Hepatocyte (in vitro differentiated cells): ENCODE measurements around the gene CEACAM6. TPM values are rescaled to one million over a fixed set of nuclear protein-coding genes. Genes with fewer than 3 reads are reported as not detected.

ENCODE experiments used
- DNase-seq: peaks from one replicate; pipeline ENCODE4 v3.0.0-alpha.2; 2016; ENCODE audit warnings: low spot score
- H2AFZ ChIP-seq: fragments of 200-600 bp; sonication (generic); 2 replicates; pipeline ENCODE4 v1.6.0; 2016; ENCODE audit warnings: antibody characterized with exemption, mild to moderate bottlenecking
- H3K27ac ChIP-seq: fragments of 200-600 bp; sonication (generic); 2 replicates; pipeline ENCODE4 v1.5.1; 2016; ENCODE audit warnings: mild to moderate bottlenecking
- H3K27me3 ChIP-seq: fragments of 200-600 bp; sonication (generic); 2 replicates; pipeline ENCODE4 v1.6.1; 2016
- H3K36me3 ChIP-seq: fragments of 200-600 bp; sonication (generic); replicated peaks from 2 replicates; pipeline ENCODE4 v1.5.1; 2016; ENCODE audit warnings: low read depth; ENCODE audit not compliant: insufficient read depth
- H3K4me1 ChIP-seq: fragments of 200-600 bp; sonication (generic); 2 replicates; pipeline ENCODE4 v1.5.1; 2016; ENCODE audit warnings: mild to moderate bottlenecking, moderate library complexity; ENCODE audit not compliant: insufficient read depth
- H3K4me2 ChIP-seq: fragments of 200-600 bp; sonication (generic); 2 replicates; pipeline ENCODE4 v1.6.0; 2016
- H3K4me3 ChIP-seq: fragments of 200-600 bp; sonication (generic); 2 replicates; pipeline ENCODE4 v1.5.1; 2016; ENCODE audit warnings: mild to moderate bottlenecking
- H3K79me2 ChIP-seq: fragments of 200-600 bp; sonication (generic); 2 replicates; pipeline ENCODE4 v1.6.0; 2017; ENCODE audit warnings: mild to moderate bottlenecking
- H3K9me2 ChIP-seq: fragments of 200-600 bp; sonication (generic); replicated peaks from 2 replicates; pipeline ENCODE4 v1.6.0; 2017; ENCODE audit warnings: mild to moderate bottlenecking; ENCODE audit not compliant: insufficient read depth
- H3K9me3 ChIP-seq: fragments of 200-600 bp; sonication (generic); 2 replicates; pipeline ENCODE4 v1.5.1; 2016; ENCODE audit warnings: low read depth, mild to moderate bottlenecking
- H4K20me1 ChIP-seq: fragments of 200-600 bp; sonication (generic); 2 replicates; pipeline ENCODE4 v1.6.0; 2016; ENCODE audit warnings: mild to moderate bottlenecking; ENCODE audit not compliant: insufficient read depth, poor library complexity, severe bottlenecking
- EZH2 ChIP-seq: fragments of 200-600 bp; sonication (generic); IDR thresholded peaks from 2 replicates; pipeline ENCODE4 v1.6.1; 2016; ENCODE audit warnings: antibody characterized with exemption, mild to moderate bottlenecking, borderline replicate concordance
- EZH2phosphoT487 ChIP-seq: fragments of 200-600 bp; sonication (generic); IDR thresholded peaks from one replicate; pipeline ENCODE4 v1.6.1; 2018; ENCODE audit warnings: antibody characterized with exemption, mild to moderate bottlenecking, low read depth, moderate library complexity; ENCODE audit not compliant: unreplicated experiment, severe bottlenecking
- WGBS: methylation state at CpG from one replicate; pipeline ENCODE4 v1.1.6; 2016; ENCODE audit warnings: low lambda C conversion rate; ENCODE audit errors: missing lambda C conversion rate; 5-methylcytosine and 5-hydroxymethylcytosine counted together
- polyA plus RNA-seq: library from polyadenylated mRNA; unstranded; fragments of >200 nt; fragmentation: Nextera tagmentation; extraction: Ambion mirVana; gene quantifications from 2 replicates; pipeline ENCODE4 v1.2.1, GENCODE V29; 2016
- total RNA-seq: library from RNA; depleted of rRNA; stranded (reverse); fragments of >200 nt; gene quantifications from 2 replicates; pipeline ENCODE4 v1.2.3, GENCODE V29; 2014
- TF ChIP-seq, protein P1 (sequence below): fragments of 200-600 bp; sonication (generic); IDR thresholded peaks from 2 replicates; pipeline ENCODE4 v1.5.1; 2016; ENCODE audit warnings: antibody characterized with exemption, mild to moderate bottlenecking; ENCODE audit not compliant: poor library complexity

Gene CEACAM6
- total and polyA plus RNA-seq, 2 experiments from 2014 or later, result 4.5 to 7.9 TPM

DNA sequence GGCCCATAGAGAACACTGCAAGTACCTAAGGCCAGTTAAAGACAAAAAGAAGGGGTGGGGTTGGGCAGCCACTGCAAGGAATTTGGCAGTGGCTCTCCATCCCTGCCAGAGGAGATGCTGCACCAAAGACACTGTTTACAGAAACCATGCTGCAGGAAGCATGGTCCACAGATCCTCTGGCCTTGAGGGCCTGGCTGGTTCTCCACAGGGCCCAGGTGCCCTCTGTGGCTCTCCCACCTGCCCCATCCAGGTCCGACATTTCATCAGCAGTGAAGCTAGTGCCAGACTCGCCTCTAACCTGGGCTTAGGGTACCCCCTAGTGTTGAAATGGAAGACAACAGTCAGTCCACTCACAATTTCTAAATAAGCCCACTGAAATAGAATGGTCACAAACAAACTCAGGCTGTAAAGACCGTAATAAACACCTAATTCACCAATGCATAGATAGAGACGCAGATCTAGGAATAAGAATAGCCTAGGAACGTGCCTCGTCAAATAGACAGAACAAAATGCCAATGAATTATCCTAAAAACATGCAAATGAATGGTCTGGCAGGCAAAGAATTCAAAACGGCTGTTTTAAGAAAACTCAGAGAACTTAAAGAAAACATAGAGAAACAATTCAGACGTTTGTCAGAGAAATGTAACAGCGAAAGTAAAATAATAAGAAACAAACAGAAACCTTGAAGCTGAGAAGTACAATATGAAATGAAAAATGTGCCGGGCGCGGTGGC, 65.8 kb downstream of the CEACAM6 start:
- H3K4me3 ChIP-seq, result no peak overlapping the region
- H2AFZ ChIP-seq, result no peak overlapping the region
- peak; percentile 37 for DNase-seq
- TF ChIP-seq EZH2, result no peak
- TF ChIP-seq, protein P1, sequence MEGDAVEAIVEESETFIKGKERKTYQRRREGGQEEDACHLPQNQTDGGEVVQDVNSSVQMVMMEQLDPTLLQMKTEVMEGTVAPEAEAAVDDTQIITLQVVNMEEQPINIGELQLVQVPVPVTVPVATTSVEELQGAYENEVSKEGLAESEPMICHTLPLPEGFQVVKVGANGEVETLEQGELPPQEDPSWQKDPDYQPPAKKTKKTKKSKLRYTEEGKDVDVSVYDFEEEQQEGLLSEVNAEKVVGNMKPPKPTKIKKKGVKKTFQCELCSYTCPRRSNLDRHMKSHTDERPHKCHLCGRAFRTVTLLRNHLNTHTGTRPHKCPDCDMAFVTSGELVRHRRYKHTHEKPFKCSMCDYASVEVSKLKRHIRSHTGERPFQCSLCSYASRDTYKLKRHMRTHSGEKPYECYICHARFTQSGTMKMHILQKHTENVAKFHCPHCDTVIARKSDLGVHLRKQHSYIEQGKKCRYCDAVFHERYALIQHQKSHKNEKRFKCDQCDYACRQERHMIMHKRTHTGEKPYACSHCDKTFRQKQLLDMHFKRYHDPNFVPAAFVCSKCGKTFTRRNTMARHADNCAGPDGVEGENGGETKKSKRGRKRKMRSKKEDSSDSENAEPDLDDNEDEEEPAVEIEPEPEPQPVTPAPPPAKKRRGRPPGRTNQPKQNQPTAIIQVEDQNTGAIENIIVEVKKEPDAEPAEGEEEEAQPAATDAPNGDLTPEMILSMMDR, result peak; percentile 43
- TF ChIP-seq EZH2phosphoT487, result no peak
- no peaks in the 10 kb centered on the region for H3K36me3 ChIP-seq
- no peaks in the 10 kb centered on the region for H3K4me1 ChIP-seq
- 48% methylated on average over 12 of the region's 12 CpGs for WGBS
- no peaks in the 10 kb centered on the region for H3K27me3 ChIP-seq
- H3K9me2 ChIP-seq, result no peaks in the 10 kb centered on the region
- no peak overlapping the region for H3K4me2 ChIP-seq
- no peaks in the 10 kb centered on the region for H3K79me2 ChIP-seq
- no peaks in the 10 kb centered on the region for H3K9me3 ChIP-seq
- H3K27ac ChIP-seq, result no peak overlapping the region
- H4K20me1 ChIP-seq, result no peaks in the 10 kb centered on the region

Other genes starting within 250 kb of the CEACAM6 start
- gene CEACAM21, start 179.4 kb upstream of the CEACAM6 start, total RNA-seq, result 0.33 TPM in 1 of 2 replicates, not detected in the other
- not detected in 2 replicates for gene CEACAM21, start 179.4 kb upstream of the CEACAM6 start, polyA plus RNA-seq
- gene CEACAM4, start 128.5 kb upstream of the CEACAM6 start, total RNA-seq, result not detected in 2 replicates
- gene CEACAM4, start 128.5 kb upstream of the CEACAM6 start, polyA plus RNA-seq, result not detected in 2 replicates
- gene CEACAM7, start 67.3 kb upstream of the CEACAM6 start, total RNA-seq, result 2.7 and 6.3 TPM in 2 replicates
- not detected in 2 replicates for gene CEACAM7, start 67.3 kb upstream of the CEACAM6 start, polyA plus RNA-seq
- gene CEACAM5, start 46.9 kb upstream of the CEACAM6 start, total RNA-seq, result 2.7 and 11.5 TPM in 2 replicates
- gene CEACAM5, start 46.9 kb upstream of the CEACAM6 start, polyA plus RNA-seq, result 0.96 and 1.5 TPM in 2 replicates
- gene CEACAM3, start 41.1 kb downstream of the CEACAM6 start, total RNA-seq, result not detected in 2 replicates
- gene CEACAM3, start 41.1 kb downstream of the CEACAM6 start, polyA plus RNA-seq, result not detected in 2 replicates
- gene LYPD4, start 89.2 kb downstream of the CEACAM6 start, total RNA-seq, result not detected in 2 replicates
- not detected in 2 replicates for gene LYPD4, start 89.2 kb downstream of the CEACAM6 start, polyA plus RNA-seq
- not detected in 2 replicates for gene DMRTC2, start 89.5 kb downstream of the CEACAM6 start, total RNA-seq
- not detected in 2 replicates for gene DMRTC2, start 89.5 kb downstream of the CEACAM6 start, polyA plus RNA-seq
- 740 and 840 TPM in 2 replicates for gene RPS19, start 104.7 kb downstream of the CEACAM6 start, total RNA-seq
- 1,425 and 1,529 TPM in 2 replicates for gene RPS19, start 104.7 kb downstream of the CEACAM6 start, polyA plus RNA-seq
- gene CD79A, start 121.7 kb downstream of the CEACAM6 start, total RNA-seq, result 0.37 TPM in 1 of 2 replicates, not detected in the other
- gene CD79A, start 121.7 kb downstream of the CEACAM6 start, polyA plus RNA-seq, result 0.27 TPM in 1 of 2 replicates, not detected in the other
- gene ARHGEF1, start 127.7 kb downstream of the CEACAM6 start, total RNA-seq, result 22.1 and 29.7 TPM in 2 replicates
- gene ARHGEF1, start 127.7 kb downstream of the CEACAM6 start, polyA plus RNA-seq, result 67.8 and 71.7 TPM in 2 replicates
- gene ERFL, start 172.9 kb downstream of the CEACAM6 start, total RNA-seq, result 0.53 TPM in 1 of 2 replicates, not detected in the other
- not detected in 2 replicates for gene ERFL, start 172.9 kb downstream of the CEACAM6 start, polyA plus RNA-seq
- 203 and 214 TPM in 2 replicates for gene RABAC1, start 203.8 kb downstream of the CEACAM6 start, total RNA-seq
- 395 and 469 TPM in 2 replicates for gene RABAC1, start 203.8 kb downstream of the CEACAM6 start, polyA plus RNA-seq
- gene ATP1A3, start 238.7 kb downstream of the CEACAM6 start, total RNA-seq, result 0.03 TPM in 1 of 2 replicates, not detected in the other
- 0.82 TPM in 1 of 2 replicates, not detected in the other for gene ATP1A3, start 238.7 kb downstream of the CEACAM6 start, polyA plus RNA-seq